GM12892 (cell line): ENCODE data around the gene CXorf66.

Experiments used
- POLR2A ChIP-seq: IDR thresholded peaks from 2 replicates; pipeline ENCODE4 v1.6.1; 2011; ENCODE audit warnings: low read depth, low read length, control low read depth
- TAF1 ChIP-seq: IDR thresholded peaks from 2 replicates; pipeline ENCODE4 v1.6.1; 2011; ENCODE audit warnings: low read depth, mild to moderate bottlenecking, control low read depth, low read length, borderline replicate concordance

DNA sequence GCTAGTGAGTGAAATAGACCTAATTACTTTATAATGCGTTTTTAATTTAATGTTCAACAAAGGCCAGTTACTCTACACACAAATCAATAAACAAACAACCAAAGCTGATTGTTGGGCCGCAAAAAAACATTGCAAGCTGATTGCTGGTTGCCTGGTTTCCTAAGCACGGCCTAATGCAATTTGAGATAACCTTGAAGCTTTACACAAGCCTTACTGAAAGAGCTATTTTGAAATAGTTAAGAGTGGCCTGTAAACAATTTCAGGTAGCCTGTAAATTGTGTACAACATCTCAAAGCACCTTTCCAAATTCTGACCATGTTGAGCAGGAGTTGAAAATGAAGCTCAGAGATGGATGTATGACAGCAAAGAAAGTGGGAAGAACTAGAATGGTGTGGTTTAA, 17.5 kb upstream of the CXorf66 start:
- no peak for TF ChIP-seq POLR2A
- TF ChIP-seq TAF1 = no peak
